Measurements from ENCODE around the gene COL6A1. TPM values are rescaled to one million over a fixed set of nuclear protein-coding genes. Genes with fewer than 3 reads are reported as not detected.
"Not testable (repeated sequence)": the region's sequence is repeated elsewhere in the genome, so short reads cannot be mapped to it uniquely, and the experiment has no call there.

The COL6A1 gene
- total RNA-seq, 1 donor from 2014 or later: 48.0 TPM

- no peak for DNase-seq (ENCODE audit: low spot score)
Observed at GRCh38 chr21:45963232-45963570, 18.4 kb upstream of the COL6A1 start.

GRCh38 chr21:45964649-45965048 is 16.9 kb upstream of the COL6A1 start:
- no peak for DNase-seq (ENCODE audit: low spot score)
- ATAC-seq: no peak

More at GRCh38 chr21:45963232-45963570, 18.4 kb upstream of the COL6A1 start:
- ATAC-seq: no peak

DNA sequence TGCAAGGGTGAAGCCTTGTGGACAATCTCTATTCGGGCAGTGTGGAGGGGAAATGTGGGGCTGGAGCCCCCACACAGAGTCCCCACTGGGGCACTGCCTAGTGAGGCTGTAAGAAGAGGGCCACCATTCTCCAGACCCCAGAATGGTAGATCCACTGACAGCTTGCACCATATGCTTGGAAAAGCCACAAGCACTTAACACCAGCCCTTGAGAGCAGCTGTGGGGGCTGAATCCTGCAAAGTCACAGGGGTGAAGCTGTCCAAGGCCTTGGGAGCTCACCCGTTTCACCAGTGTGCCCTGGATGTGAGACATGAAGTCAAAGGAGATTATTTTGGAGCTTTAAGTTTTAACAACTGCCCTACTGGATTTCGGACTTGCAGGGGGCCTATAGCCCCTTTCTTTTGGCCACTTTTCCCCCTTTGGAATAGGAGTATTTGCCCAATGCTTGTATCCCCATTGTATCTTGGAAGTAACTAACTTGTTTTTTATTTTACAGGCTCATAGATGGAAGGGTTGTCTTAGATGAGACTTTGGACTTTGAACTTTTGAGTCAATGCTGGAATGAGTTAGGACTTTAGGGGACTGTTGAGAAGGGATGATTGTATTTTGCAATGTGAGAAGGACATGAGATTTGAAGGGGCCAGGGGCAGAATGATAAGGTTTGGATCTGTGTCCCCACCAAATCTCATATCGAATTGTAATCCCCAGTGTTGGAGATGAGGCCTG is 16.3 kb upstream of the COL6A1 start:
- DNase-seq (ENCODE audit: low spot score): no peak
- peak; percentile 67 for ATAC-seq

- no peak for DNase-seq (ENCODE audit: low spot score)
- ATAC-seq: no peak
Observed at GRCh38 chr21:45966791-45967394, 14.7 kb upstream of the COL6A1 start.

- DNase-seq (ENCODE audit: low spot score) (peak; percentile 43), ATAC-seq (peak; percentile 1)
Observed at GRCh38 chr21:45969921-45970673, 11.5 kb upstream of the COL6A1 start.

DNA sequence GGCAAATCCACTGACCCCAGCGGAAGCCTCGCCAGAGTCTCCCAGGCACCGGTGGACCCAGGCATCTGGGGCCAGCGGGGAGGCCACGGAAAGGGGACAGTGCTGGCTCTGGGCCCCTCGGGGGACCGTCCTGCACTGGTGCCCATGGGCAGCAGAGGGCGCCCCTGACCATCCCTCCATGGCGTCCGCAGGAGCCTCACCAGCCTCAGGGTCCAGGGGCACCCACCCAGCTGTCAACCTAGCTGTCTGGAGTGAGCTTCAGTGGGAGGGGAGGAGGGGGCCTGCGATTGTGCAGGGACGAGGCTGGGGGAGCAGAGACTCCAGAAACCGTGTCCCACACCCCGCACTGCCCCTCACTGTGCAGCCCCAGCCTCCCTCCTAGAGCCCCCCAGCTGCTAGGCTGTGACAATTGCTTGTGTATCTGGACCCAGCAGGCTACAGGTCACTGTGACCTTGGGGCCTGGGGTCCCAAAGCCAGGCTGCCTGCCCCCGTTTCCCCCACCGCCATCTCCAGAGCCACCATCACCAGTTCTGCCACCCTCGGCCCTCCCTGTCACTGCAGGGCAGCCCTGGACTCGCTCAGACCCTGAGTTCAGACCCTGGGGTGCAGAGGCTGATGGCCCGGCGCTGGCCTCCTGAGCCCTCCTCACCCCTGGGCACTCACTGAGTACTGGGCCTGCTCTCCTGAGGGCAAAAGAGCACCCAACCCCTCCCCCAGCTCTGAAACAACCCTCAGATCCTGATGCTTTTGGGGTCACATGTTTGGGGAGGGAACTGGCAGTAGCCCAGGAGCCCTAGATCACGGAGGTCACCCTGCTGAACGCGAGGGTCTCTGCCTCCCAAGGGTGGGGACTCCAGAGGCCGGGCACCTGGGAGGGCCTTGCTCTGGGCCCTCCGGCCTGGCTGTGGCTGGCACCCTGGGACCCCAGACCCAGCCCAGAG is 10.6 kb upstream of the COL6A1 start:
- DNase-seq (ENCODE audit: low spot score): peak; percentile 56

DNA sequence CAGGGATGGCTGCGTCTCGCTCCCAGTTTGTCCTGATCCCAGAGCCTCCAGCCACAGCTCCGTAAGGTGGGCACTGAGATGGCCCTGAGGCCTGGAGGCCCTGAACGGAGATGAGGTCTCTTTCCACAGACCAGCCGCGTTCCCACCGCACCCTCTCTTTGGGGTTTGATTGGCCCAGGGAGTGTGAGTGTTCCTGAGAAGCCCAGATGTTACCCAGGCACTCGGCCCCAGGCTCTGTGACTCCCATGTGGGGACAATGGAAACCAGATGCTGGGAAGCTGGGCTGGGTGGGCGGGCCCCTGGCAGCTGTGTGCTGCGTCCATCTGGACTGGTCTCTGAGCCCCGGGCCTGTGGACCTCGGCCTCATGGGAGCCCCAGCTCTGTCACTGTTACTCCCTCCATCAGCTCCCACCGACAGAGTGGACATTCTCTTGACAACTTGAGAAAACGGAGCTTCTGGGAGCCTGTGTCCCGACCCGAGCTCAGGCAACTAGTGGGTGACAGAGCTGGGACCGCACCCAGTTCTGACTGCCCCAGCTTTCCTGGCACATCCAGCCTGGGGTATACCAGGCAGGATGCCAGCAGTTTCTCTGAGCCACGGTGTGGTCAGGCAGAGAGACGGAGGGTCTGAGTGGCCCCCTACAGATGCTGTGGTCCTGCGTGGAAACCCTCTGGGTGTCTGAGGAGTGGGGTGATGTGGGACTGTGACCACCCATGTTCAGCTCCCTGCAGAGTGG is 9.8 kb upstream of the COL6A1 start:
- DNase-seq (ENCODE audit: low spot score) (peak; percentile 46), ATAC-seq (no peak)

More for the DNA sequence above, 10.6 kb upstream of the COL6A1 start:
- ATAC-seq: peak; percentile 76

GRCh38 chr21:45972353-45972715 is 9.2 kb upstream of the COL6A1 start:
- no peak for ATAC-seq
- DNase-seq (ENCODE audit: low spot score): peak; percentile 45

DNA sequence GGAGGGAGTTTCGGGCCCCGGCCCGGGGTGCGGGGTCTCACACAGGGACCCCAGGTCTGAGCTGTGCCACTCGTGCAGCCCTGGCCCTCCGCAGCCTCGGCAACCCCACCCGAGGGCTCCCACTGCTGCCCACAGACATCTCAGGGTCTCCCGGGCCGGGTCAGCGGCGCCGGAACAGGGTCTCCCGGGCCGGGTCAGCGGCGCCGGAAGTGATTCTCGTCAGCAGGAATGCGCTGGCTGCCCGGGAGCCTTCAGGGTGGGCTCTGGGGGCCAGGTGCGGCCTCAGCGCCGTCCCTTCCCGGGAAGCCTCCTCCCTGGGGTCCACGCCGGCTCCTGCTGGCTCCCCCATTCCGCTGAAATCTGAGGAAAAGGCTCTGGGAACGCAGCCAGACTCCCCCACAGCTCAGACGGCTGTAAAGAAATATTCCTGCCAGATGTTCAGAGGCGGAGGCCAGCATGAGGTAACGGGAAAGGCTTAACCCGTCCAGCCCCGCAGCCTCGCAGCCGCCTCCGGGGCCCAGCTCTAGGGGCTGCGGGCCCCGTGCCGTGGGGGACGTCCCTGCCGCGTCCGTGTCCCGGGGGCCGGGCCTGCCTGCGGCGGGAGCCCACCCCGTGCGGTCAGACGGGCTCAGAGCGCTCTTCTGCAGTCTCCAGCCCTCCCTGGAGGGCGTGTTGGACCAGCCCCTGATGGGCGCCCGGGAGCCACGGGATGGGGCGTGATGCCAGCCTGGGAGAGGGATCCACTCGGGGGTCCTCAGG is 8.7 kb upstream of the COL6A1 start:
- DNase-seq (ENCODE audit: low spot score) (peak; percentile 52), ATAC-seq (peak; percentile 3)

- ATAC-seq: peak; percentile 65
- DNase-seq (ENCODE audit: low spot score): peak; percentile 57
Observed at GRCh38 chr21:45973475-45974072, 8.0 kb upstream of the COL6A1 start.

- peak; percentile 33 for ATAC-seq
Observed at GRCh38 chr21:45974073-45975019, 7.2 kb upstream of the COL6A1 start.

GRCh38 chr21:45975020-45975666 is 6.4 kb upstream of the COL6A1 start:
- DNase-seq (ENCODE audit: low spot score) (peak; percentile 43), ATAC-seq (peak; percentile 13)

More at GRCh38 chr21:45974073-45975019, 7.2 kb upstream of the COL6A1 start:
- peak; percentile 48 for DNase-seq (ENCODE audit: low spot score)

DNA sequence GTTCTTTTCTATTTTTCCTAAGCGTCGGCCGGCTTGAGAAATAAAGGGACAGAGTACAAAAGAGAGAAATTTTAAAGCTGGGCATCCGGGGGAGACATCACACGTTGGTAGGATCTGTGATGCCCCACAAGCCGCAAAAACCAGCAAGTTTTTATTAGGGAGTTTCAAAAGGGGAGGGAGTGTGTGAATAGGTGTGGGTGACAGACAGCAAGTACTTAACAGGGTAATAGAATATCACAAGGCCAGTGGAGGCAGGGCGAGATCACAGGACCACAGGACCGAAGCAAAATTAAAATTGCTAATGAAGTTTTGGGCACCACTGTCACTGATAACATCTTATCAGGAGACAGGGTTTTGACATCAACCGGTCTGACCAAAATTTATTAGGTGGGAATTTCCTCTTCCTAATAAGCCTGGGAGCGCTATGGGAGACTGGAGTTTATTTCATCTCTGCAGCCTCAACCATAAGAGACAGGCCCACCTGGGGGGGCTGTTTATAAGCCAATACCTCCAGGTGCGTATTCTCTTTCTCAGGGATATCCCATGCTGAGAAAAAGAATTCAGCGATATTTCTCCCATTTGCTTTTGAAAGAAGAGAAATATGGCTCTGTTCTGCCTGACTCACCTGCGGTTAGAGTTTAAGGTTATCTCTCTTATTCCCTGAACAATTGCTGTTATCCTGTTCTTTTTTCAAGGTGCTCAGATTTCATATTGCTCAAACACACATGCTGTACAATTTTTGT is 5.7 kb upstream of the COL6A1 start:
- not testable (repeated sequence) for DNase-seq (ENCODE audit: low spot score); ATAC-seq

GRCh38 chr21:45976701-45977311 is 4.8 kb upstream of the COL6A1 start:
- ATAC-seq (no peak), DNase-seq (ENCODE audit: low spot score) (no peak)

DNA sequence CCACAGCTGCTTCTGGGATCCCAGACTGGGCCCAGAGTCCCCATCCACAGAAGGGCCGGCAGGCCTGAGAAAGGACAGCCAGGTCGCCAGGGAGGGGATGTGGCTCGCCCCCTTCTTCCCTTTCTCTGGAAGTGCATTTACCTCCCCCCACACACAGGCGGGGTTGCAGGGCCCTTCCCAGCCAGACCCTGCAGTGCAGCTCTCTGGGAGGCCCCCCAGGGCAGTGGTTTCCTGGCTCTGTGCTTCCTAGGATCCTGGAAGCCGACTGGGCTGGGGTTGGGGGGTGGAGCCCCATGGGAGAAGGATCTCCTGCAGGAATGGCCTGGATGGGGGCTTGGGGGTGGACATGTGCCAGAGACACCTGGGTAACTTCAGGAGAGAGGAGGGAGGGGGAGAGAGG is 4.2 kb upstream of the COL6A1 start:
- ATAC-seq: no peak

GRCh38 chr21:45979141-45979631 is 2.4 kb upstream of the COL6A1 start:
- DNase-seq (ENCODE audit: low spot score) (peak; percentile 41), ATAC-seq (no peak)

More for the DNA sequence above, 4.2 kb upstream of the COL6A1 start:
- peak; percentile 47 for DNase-seq (ENCODE audit: low spot score)

Data from left lobe of liver (tissue), 2 donors.